AG04450 (cell line): ENCODE data around the gene NOL4L. TPM values are rescaled to one million over a fixed set of nuclear protein-coding genes. Genes with fewer than 3 reads are reported as not detected.

ENCODE experiments used
- CTCF ChIA-PET: fragments of 300-600, 350-600 bp; formaldehyde crosslinking; extraction: SDS; loops from one replicate; lab custom pipeline; 2022; ENCODE audit warnings: antibody characterized with exemption, inconsistent platforms; lab: Charles Lee
- POLR2A ChIA-PET: fragments of 350-600 bp; formaldehyde crosslinking; extraction: SDS; loops from one replicate; lab custom pipeline; 2021; ENCODE audit warnings: antibody characterized with exemption, inconsistent platforms; lab: Yijun Ruan, JAX
- DNase-seq: peaks from one replicate; pipeline ENCODE4 v3.0.0-alpha.2; 2011; ENCODE audit warnings: low read depth, low spot score
- H3K27ac ChIP-seq: one replicate; pipeline ENCODE4 v1.5.1; 2012; ENCODE audit warnings: low read depth, low read length, control low read depth
- H3K27me3 ChIP-seq: one replicate; pipeline ENCODE4 v1.6.0; 2012; ENCODE audit warnings: low read length; ENCODE audit not compliant: control insufficient read depth, insufficient read depth
- H3K4me3 ChIP-seq: 2 replicates; pipeline ENCODE4 v1.5.1; 2011; ENCODE audit warnings: mild to moderate bottlenecking, low read depth, low read length, control low read depth
- H3K9me3 ChIP-seq: 2 replicates; pipeline ENCODE4 v1.5.1; 2012; ENCODE audit warnings: low read length; ENCODE audit not compliant: control insufficient read depth, insufficient read depth
- CTCF ChIP-seq: IDR thresholded peaks from 2 replicates; pipeline ENCODE4 v1.5.1; 2011; ENCODE audit warnings: low read depth, low read length, control low read depth, inconsistent platforms
- polyA plus RNA-seq: library from polyadenylated mRNA; depleted of rRNA; stranded (reverse); fragments of >200 nt; gene quantifications from 2 replicates; pipeline ENCODE4 v1.2.3, GENCODE V29; 2011

Gene NOL4L
- polyA plus RNA-seq, 1 experiment, result 6.7 TPM

GRCh38 chr20:32573167-32573851, 11.8 kb downstream of the NOL4L start:
- Histone ChIP-seq H3K27me3 (peaks cover 3% of the 10 kb centered on the region), H3K9me3 (no peaks in the 10 kb centered on the region), H3K4me3 (no peak overlapping the region), H3K27ac (no peak overlapping the region)
- TF ChIP-seq CTCF, result no peak
- no peak for DNase-seq
- CTCF ChIA-PET, result interaction anchor here (1.4 kb wide), 1 partner anchor 79 kb away, joined by 3 read pairs; no protein-coding TSS in a partner anchor
- POLR2A ChIA-PET, result interaction anchor here (0.7 kb wide), 1 partner anchor 34 kb away, joined by 6 read pairs; no protein-coding TSS in a partner anchor

GRCh38 chr20:32572271-32572968, 12.7 kb downstream of the NOL4L start:
- POLR2A ChIA-PET, result interaction anchor here (0.7 kb wide), 1 partner anchor 33 kb away, joined by 6 read pairs; no protein-coding TSS in a partner anchor
- no peaks in the 10 kb centered on the region for H3K9me3 ChIP-seq
- H3K27ac ChIP-seq, result no peak overlapping the region
- peaks cover 3% of the 10 kb centered on the region for H3K27me3 ChIP-seq
- TF ChIP-seq CTCF, result no peak
- no peak overlapping the region for H3K4me3 ChIP-seq
- CTCF ChIA-PET, result no interaction called here
- DNase-seq, result no peak

GRCh38 chr20:32571566-32571965, 13.6 kb downstream of the NOL4L start:
- no peak for TF ChIP-seq CTCF
- Histone ChIP-seq H3K27me3 (peaks cover 3% of the 10 kb centered on the region), H3K9me3 (no peaks in the 10 kb centered on the region), H3K27ac (no peak overlapping the region), H3K4me3 (no peak overlapping the region)
- ChIA-PET CTCF (no interaction called here), POLR2A (no interaction called here)
- no peak for DNase-seq

- Histone ChIP-seq H3K4me3 (no peak overlapping the region), H3K27me3 (peaks cover 3% of the 10 kb centered on the region), H3K27ac (no peak overlapping the region), H3K9me3 (no peaks in the 10 kb centered on the region)
- ChIA-PET CTCF (interaction anchor here (0.6 kb wide), 1 partner anchor 33 kb away, joined by 4 read pairs; no protein-coding TSS in a partner anchor), POLR2A (interaction anchor here (0.6 kb wide), 1 partner anchor 179 kb away, joined by 3 read pairs; no protein-coding TSS in a partner anchor)
- no peak for DNase-seq
- TF ChIP-seq CTCF, result no peak
Measured at GRCh38 chr20:32570401-32571190, 14.5 kb downstream of the NOL4L start.
